Activated naive CD4-positive, alpha-beta T cell treated with anti-CD3 and anti-CD28 coated beads, Interleukin-2, amount 50 U/mL, for 24 hours (primary cell): ENCODE data around the gene C3.
"Not testable (repeated sequence)": the region's sequence is repeated elsewhere in the genome, so short reads cannot be mapped to it uniquely, and the experiment has no call there.

Experiments
- H3K27ac Mint-ChIP-seq: one replicate; pipeline ENCODE4 v1.8.0; 2021; ENCODE audit warnings: mild to moderate bottlenecking, mixed read lengths
- H3K27me3 Mint-ChIP-seq: one replicate; pipeline ENCODE4 v1.8.0; 2021; ENCODE audit warnings: mixed read lengths
- H3K36me3 Mint-ChIP-seq: one replicate; pipeline ENCODE4 v1.8.0; 2021; ENCODE audit warnings: mixed read lengths
- H3K4me1 Mint-ChIP-seq: one replicate; pipeline ENCODE4 v1.8.0; 2021; ENCODE audit warnings: mixed read lengths
- H3K4me3 Mint-ChIP-seq: one replicate; pipeline ENCODE4 v1.8.0; 2021; ENCODE audit warnings: mild to moderate bottlenecking, mixed read lengths
- H3K9me3 Mint-ChIP-seq: one replicate; pipeline ENCODE4 v1.8.0; 2021; ENCODE audit warnings: mixed read lengths

C3 gene

GRCh38 chr19:6720369-6721137 is at the start of gene C3:
TSS of gene C3 (minus strand) at chr19:6720650. CDS start at chr19:6720589, 61 bp downstream.
- Mint-ChIP-seq H3K36me3 (no peaks in the 10 kb centered on the region), H3K9me3 (no peaks in the 10 kb centered on the region), H3K27me3 (no peaks in the 10 kb centered on the region), H3K27ac (peak within 1 kb of the TSS; percentile 56), H3K4me3 (no peak within 1 kb of the TSS), H3K4me1 (peaks cover 21% of the 10 kb centered on the region)

GRCh38 chr19:6769006-6769619 is 48.7 kb upstream of the C3 start:
- Mint-ChIP-seq H3K36me3 (peaks cover 3% of the 10 kb centered on the region), H3K27ac (peak overlapping the region; percentile 68), H3K4me3 (no peak overlapping the region), H3K4me1 (peaks cover 50% of the 10 kb centered on the region), H3K27me3 (no peaks in the 10 kb centered on the region), H3K9me3 (no peaks in the 10 kb centered on the region)

GRCh38 chr19:6768236-6768785 is 47.9 kb upstream of the C3 start:
- Mint-ChIP-seq H3K4me3 (peak overlapping the region; percentile 91), H3K27ac (peak overlapping the region; percentile 86), H3K9me3 (no peaks in the 10 kb centered on the region), H3K27me3 (no peaks in the 10 kb centered on the region), H3K36me3 (no peaks in the 10 kb centered on the region), H3K4me1 (peaks cover 46% of the 10 kb centered on the region)

- peak within 1 kb of the TSS; percentile 86 for H3K27ac Mint-ChIP-seq
- no peaks in the 10 kb centered on the region for H3K27me3 Mint-ChIP-seq
- H3K9me3 Mint-ChIP-seq = no peaks in the 10 kb centered on the region
- no peaks in the 10 kb centered on the region for H3K36me3 Mint-ChIP-seq
- peak within 1 kb of the TSS; percentile 91 for H3K4me3 Mint-ChIP-seq
- H3K4me1 Mint-ChIP-seq = peaks cover 46% of the 10 kb centered on the region
Measured at GRCh38 chr19:6767357-6768235, 47.1 kb upstream of the C3 start, which contains the start of gene SH2D3A. TSS of gene SH2D3A (minus strand) at chr19:6767435. CDS start at chr19:6763748, 3,687 bp downstream.

- Mint-ChIP-seq H3K4me1 (peaks cover 41% of the 10 kb centered on the region), H3K36me3 (no peaks in the 10 kb centered on the region), H3K4me3 (peak overlapping the region; percentile 91), H3K9me3 (no peaks in the 10 kb centered on the region), H3K27me3 (no peaks in the 10 kb centered on the region), H3K27ac (peak overlapping the region; percentile 86)
Measured at GRCh38 chr19:6767081-6767356, 46.6 kb upstream of the C3 start.

GRCh38 chr19:6766357-6767080 is 46.1 kb upstream of the C3 start:
- Mint-ChIP-seq H3K27ac (peak overlapping the region; percentile 86), H3K36me3 (no peaks in the 10 kb centered on the region), H3K9me3 (no peaks in the 10 kb centered on the region), H3K27me3 (no peaks in the 10 kb centered on the region), H3K4me1 (peaks cover 36% of the 10 kb centered on the region), H3K4me3 (peak overlapping the region; percentile 91)

GRCh38 chr19:6765738-6766356 is 45.4 kb upstream of the C3 start:
- Mint-ChIP-seq H3K4me3 (peak overlapping the region; percentile 91), H3K9me3 (no peaks in the 10 kb centered on the region), H3K4me1 (peaks cover 35% of the 10 kb centered on the region), H3K27ac (peak overlapping the region; percentile 86), H3K27me3 (no peaks in the 10 kb centered on the region), H3K36me3 (no peaks in the 10 kb centered on the region)

- not testable (repeated sequence) for H3K9me3 Mint-ChIP-seq, H3K4me3 Mint-ChIP-seq, H3K27ac Mint-ChIP-seq, H3K27me3 Mint-ChIP-seq, H3K36me3 Mint-ChIP-seq
- H3K4me1 Mint-ChIP-seq = peaks cover 28% of the 10 kb centered on the region
Measured at GRCh38 chr19:6762253-6762797, 41.9 kb upstream of the C3 start.

GRCh38 chr19:6761053-6761676 is 40.7 kb upstream of the C3 start:
- no peaks in the 10 kb centered on the region for H3K27me3 Mint-ChIP-seq
- H3K27ac Mint-ChIP-seq = no peak overlapping the region
- peaks cover 19% of the 10 kb centered on the region for H3K4me1 Mint-ChIP-seq
- H3K36me3 Mint-ChIP-seq = peaks cover 5% of the 10 kb centered on the region
- no peaks in the 10 kb centered on the region for H3K9me3 Mint-ChIP-seq
- H3K4me3 Mint-ChIP-seq = no peak overlapping the region

- H3K4me1 Mint-ChIP-seq = peaks cover 14% of the 10 kb centered on the region
- no peaks in the 10 kb centered on the region for H3K9me3 Mint-ChIP-seq
- peaks cover 5% of the 10 kb centered on the region for H3K36me3 Mint-ChIP-seq
- H3K27me3 Mint-ChIP-seq = no peaks in the 10 kb centered on the region
- H3K27ac Mint-ChIP-seq = no peak overlapping the region
- H3K4me3 Mint-ChIP-seq = no peak overlapping the region
Measured at GRCh38 chr19:6760606-6761005, 40.2 kb upstream of the C3 start.

- Mint-ChIP-seq H3K36me3 (peaks cover 13% of the 10 kb centered on the region), H3K9me3 (no peaks in the 10 kb centered on the region), H3K27me3 (no peaks in the 10 kb centered on the region), H3K4me1 (peaks cover 9% of the 10 kb centered on the region), H3K27ac (peak overlapping the region; percentile 70), H3K4me3 (no peak overlapping the region)
Measured at GRCh38 chr19:6754653-6755463, 34.4 kb upstream of the C3 start.

- Mint-ChIP-seq H3K27ac (no peak overlapping the region), H3K4me1 (peaks cover 9% of the 10 kb centered on the region), H3K27me3 (no peaks in the 10 kb centered on the region), H3K9me3 (no peaks in the 10 kb centered on the region), H3K36me3 (peaks cover 13% of the 10 kb centered on the region), H3K4me3 (no peak overlapping the region)
Measured at GRCh38 chr19:6754136-6754535, 33.7 kb upstream of the C3 start.

GRCh38 chr19:6753178-6754031 is 33.0 kb upstream of the C3 start:
- Mint-ChIP-seq H3K4me3 (peak overlapping the region; percentile 73), H3K9me3 (no peaks in the 10 kb centered on the region), H3K36me3 (peaks cover 12% of the 10 kb centered on the region), H3K27ac (peak overlapping the region; percentile 86), H3K4me1 (peaks cover 5% of the 10 kb centered on the region), H3K27me3 (no peaks in the 10 kb centered on the region)
